ENCODE data around the gene CX3CL1. TPM values are rescaled to one million over a fixed set of nuclear protein-coding genes. Genes with fewer than 3 reads are reported as not detected.
A peak's percentile ranks its signal among the peaks of the same experiment; 100 is the strongest.

The CX3CL1 gene
- total RNA-seq, 4 donors from 2014 or later = 12.8 to 25.1 (median 13.6) TPM

DNA sequence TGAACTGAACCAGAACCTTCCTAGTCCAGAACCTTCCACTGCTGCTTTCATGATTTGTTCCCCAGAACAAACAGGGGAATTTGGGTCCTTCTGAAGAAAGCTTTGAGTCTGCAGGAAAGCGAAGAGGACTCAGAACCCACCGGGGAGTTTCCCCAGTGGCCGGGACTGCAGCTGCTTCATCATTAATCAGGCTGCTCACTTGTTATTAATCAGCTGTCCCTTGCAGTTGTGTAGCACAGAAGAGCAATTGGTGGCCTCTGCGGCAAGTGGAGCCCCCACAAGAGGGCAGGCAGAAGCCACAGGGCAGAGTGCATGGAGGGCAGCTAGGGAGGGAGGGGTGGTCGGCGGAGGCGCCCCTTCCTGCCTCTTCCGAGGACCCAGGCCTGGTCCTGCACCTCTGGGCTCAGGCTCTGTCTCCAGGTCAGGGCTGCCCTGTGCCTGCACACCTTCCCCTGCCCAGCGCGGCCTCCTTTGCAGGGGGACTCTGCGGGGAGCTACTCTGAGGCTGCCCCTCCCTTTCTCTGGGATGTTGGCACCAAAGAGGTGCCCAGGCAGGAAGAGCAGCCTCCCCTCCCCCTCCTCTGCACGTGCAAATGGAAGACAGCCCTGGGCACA is 39.2 kb downstream of the CX3CL1 start:
- H3K9me3 ChIP-seq = no peaks in the 10 kb centered on the region
- no peak overlapping the region for H3K4me3 ChIP-seq
- H3K4me1 ChIP-seq = peaks cover 33% of the 10 kb centered on the region
- H3K27me3 ChIP-seq = no peaks in the 10 kb centered on the region
- WGBS = 50% methylated on average over 6 of the region's 12 CpGs
- TF ChIP-seq POLR2AphosphoS5 (IDR thresholded peaks at IDR 0.05) (no peak), CTCF (IDR thresholded peaks at IDR 0.05) (no peak), POLR2A (IDR thresholded peaks at IDR 0.05) (no peak), EP300 (IDR thresholded peaks at IDR 0.05) (no peak)
- no peaks in the 10 kb centered on the region for H3K36me3 ChIP-seq
- DNase-seq (ENCODE audit: low spot score in 2 of 2) = no peak
- H3K27ac ChIP-seq = no peak overlapping the region

- no peaks in the 10 kb centered on the region for H3K27me3 ChIP-seq
- no peaks in the 10 kb centered on the region for H3K36me3 ChIP-seq
- no peak overlapping the region for H3K27ac ChIP-seq
- H3K4me1 ChIP-seq = peaks cover 38% of the 10 kb centered on the region
- no peak for DNase-seq (ENCODE audit: low spot score in 2 of 2)
- H3K4me3 ChIP-seq = no peak overlapping the region
- 87% methylated on average over 4 of the region's 9 CpGs for WGBS
- TF ChIP-seq POLR2A (IDR thresholded peaks at IDR 0.05) (no peak), CTCF (IDR thresholded peaks at IDR 0.05) (no peak), POLR2AphosphoS5 (IDR thresholded peaks at IDR 0.05) (no peak), EP300 (IDR thresholded peaks at IDR 0.05) (no peak)
- H3K9me3 ChIP-seq = no peaks in the 10 kb centered on the region
Measured at GRCh38 chr16:57412584-57412983, 40.3 kb downstream of the CX3CL1 start.

DNA sequence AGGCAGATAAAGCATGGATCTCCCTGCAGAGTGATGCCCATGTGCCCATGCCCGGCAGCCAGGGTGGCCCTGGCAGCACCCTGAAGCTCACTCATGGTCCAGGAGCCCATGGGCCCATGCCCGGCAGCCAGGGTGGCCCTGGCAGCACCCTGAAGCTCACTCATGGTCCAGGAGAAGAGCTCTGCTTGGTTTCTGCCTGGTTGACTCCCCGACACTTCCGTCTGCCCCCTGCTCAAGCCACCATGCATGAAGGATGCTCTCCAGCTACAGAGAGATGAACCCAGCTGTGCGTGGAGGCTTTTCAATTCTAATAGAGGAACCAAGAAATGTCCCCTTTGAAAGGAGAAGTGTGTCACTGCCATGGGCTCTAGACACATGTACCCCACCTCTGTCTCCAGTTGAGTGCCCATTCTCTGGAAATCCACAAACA is 41.0 kb downstream of the CX3CL1 start:
- TF ChIP-seq POLR2A (IDR thresholded peaks at IDR 0.05) (no peak), CTCF (IDR thresholded peaks at IDR 0.05) (no peak), POLR2AphosphoS5 (IDR thresholded peaks at IDR 0.05) (no peak), EP300 (IDR thresholded peaks at IDR 0.05) (no peak)

DNA sequence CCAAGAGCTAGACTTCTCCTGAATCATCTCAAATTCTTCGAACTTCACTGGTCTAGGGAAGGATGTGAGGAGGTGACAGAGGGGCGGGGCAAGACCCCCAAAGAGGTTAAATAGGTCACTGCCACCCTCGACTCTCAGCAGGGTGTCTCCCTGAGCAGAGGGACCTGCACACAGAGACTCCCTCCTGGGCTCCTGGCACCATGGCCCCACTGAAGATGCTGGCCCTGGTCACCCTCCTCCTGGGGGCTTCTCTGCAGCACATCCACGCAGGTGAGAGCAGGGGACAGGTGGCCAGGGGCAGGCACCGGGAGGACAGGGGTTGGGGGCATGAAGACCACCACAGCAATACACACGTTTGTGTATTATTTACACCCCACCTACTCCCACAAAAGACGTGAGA is 41.4 kb downstream of the CX3CL1 start:
- no peak for DNase-seq (ENCODE audit: low spot score in 2 of 2)
- Histone ChIP-seq H3K4me3 (no peak overlapping the region), H3K27ac (no peak overlapping the region), H3K4me1 (peaks cover 49% of the 10 kb centered on the region), H3K27me3 (no peaks in the 10 kb centered on the region), H3K36me3 (no peaks in the 10 kb centered on the region), H3K9me3 (no peaks in the 10 kb centered on the region)
- 78% methylated on average over 7 of the region's 7 CpGs for WGBS
- TF ChIP-seq EP300 (IDR thresholded peaks at IDR 0.05) (no peak), CTCF (IDR thresholded peaks at IDR 0.05) (no peak), POLR2AphosphoS5 (IDR thresholded peaks at IDR 0.05) (no peak)

More for the DNA sequence above, 41.0 kb downstream of the CX3CL1 start:
- no peaks in the 10 kb centered on the region for H3K9me3 ChIP-seq
- H3K27ac ChIP-seq = no peak overlapping the region
- WGBS = 83% methylated on average over 1 of the region's 5 CpGs
- H3K4me1 ChIP-seq = peaks cover 45% of the 10 kb centered on the region
- no peak for DNase-seq (ENCODE audit: low spot score in 2 of 2)
- H3K27me3 ChIP-seq = no peaks in the 10 kb centered on the region
- H3K4me3 ChIP-seq = no peak overlapping the region
- H3K36me3 ChIP-seq = no peaks in the 10 kb centered on the region

- WGBS = 90% methylated on average over 7 of the region's 16 CpGs
Measured at GRCh38 chr16:57416084-57416483, 43.8 kb downstream of the CX3CL1 start.

More at GRCh38 chr16:57416084-57416483, 43.8 kb downstream of the CX3CL1 start:
- TF ChIP-seq EP300 (IDR thresholded peaks at IDR 0.05) = no peak
- no peak for TF ChIP-seq POLR2AphosphoS5 (IDR thresholded peaks at IDR 0.05)
- TF ChIP-seq POLR2A (IDR thresholded peaks at IDR 0.05) = no peak
- TF ChIP-seq CTCF (IDR thresholded peaks at IDR 0.05) = no peak
- H3K9me3 ChIP-seq = no peaks in the 10 kb centered on the region
- no peaks in the 10 kb centered on the region for H3K27me3 ChIP-seq
- H3K27ac ChIP-seq = no peak overlapping the region
- no peak overlapping the region for H3K4me3 ChIP-seq
- H3K36me3 ChIP-seq = no peaks in the 10 kb centered on the region
- H3K4me1 ChIP-seq = peaks cover 37% of the 10 kb centered on the region
- DNase-seq (ENCODE audit: low spot score in 2 of 2) = peak in 1 of 2 donors; percentile 76

All from suprapubic skin (tissue), 4 donors.